ENCODE data around the gene TUBB4A.

TUBB4A gene

GRCh38 chr19:6472713-6473112, 29.4 kb downstream of the TUBB4A start:
- peaks cover 66% of the 10 kb centered on the region for H3K27me3 Mint-ChIP-seq (ENCODE audit: low read depth, poor library complexity)
- H3K36me3 Mint-ChIP-seq (ENCODE audit: low read depth) = no peaks in the 10 kb centered on the region
- no peak overlapping the region for H3K27ac Mint-ChIP-seq
- H3K4me1 Mint-ChIP-seq = peaks cover 10% of the 10 kb centered on the region
- TF ChIP-seq CTCF (IDR thresholded peaks at IDR 0.05) = no peak
- no peak overlapping the region for H3K4me3 Mint-ChIP-seq
- DNase-seq = no peak
- no peaks in the 10 kb centered on the region for H3K9me3 Mint-ChIP-seq

- Mint-ChIP-seq H3K27me3 (ENCODE audit: low read depth, poor library complexity) (peaks cover 69% of the 10 kb centered on the region), H3K36me3 (ENCODE audit: low read depth) (no peaks in the 10 kb centered on the region), H3K9me3 (no peaks in the 10 kb centered on the region), H3K4me3 (no peak overlapping the region), H3K4me1 (peaks cover 10% of the 10 kb centered on the region), H3K27ac (no peak overlapping the region)
- TF ChIP-seq CTCF (IDR thresholded peaks at IDR 0.05) = no peak
- DNase-seq = no peak
Observed at GRCh38 chr19:6471076-6471475, 31.0 kb downstream of the TUBB4A start.

GRCh38 chr19:6470173-6470572, 31.9 kb downstream of the TUBB4A start:
- Mint-ChIP-seq H3K4me3 (no peak overlapping the region), H3K4me1 (peaks cover 10% of the 10 kb centered on the region), H3K9me3 (no peaks in the 10 kb centered on the region), H3K27me3 (ENCODE audit: low read depth, poor library complexity) (peaks cover 69% of the 10 kb centered on the region), H3K27ac (no peak overlapping the region), H3K36me3 (ENCODE audit: low read depth) (no peaks in the 10 kb centered on the region)
- TF ChIP-seq CTCF (IDR thresholded peaks at IDR 0.05) = no peak
- no peak for DNase-seq

GRCh38 chr19:6467384-6467783, 34.7 kb downstream of the TUBB4A start:
- Mint-ChIP-seq H3K4me1 (peaks cover 10% of the 10 kb centered on the region), H3K4me3 (no peak overlapping the region), H3K27me3 (ENCODE audit: low read depth, poor library complexity) (peaks cover 72% of the 10 kb centered on the region), H3K36me3 (ENCODE audit: low read depth) (no peaks in the 10 kb centered on the region), H3K27ac (no peak overlapping the region), H3K9me3 (no peaks in the 10 kb centered on the region)
- no peak for TF ChIP-seq CTCF (IDR thresholded peaks at IDR 0.05)
- no peak for DNase-seq

- Mint-ChIP-seq H3K36me3 (ENCODE audit: low read depth) (no peaks in the 10 kb centered on the region), H3K9me3 (no peaks in the 10 kb centered on the region), H3K27ac (no peak overlapping the region), H3K4me1 (peaks cover 10% of the 10 kb centered on the region), H3K27me3 (ENCODE audit: low read depth, poor library complexity) (peaks cover 79% of the 10 kb centered on the region), H3K4me3 (no peak overlapping the region)
- no peak for TF ChIP-seq CTCF (IDR thresholded peaks at IDR 0.05)
- DNase-seq = no peak
Observed at GRCh38 chr19:6466526-6467248, 35.4 kb downstream of the TUBB4A start.

GRCh38 chr19:6465663-6466062, 36.4 kb downstream of the TUBB4A start:
- Mint-ChIP-seq H3K9me3 (no peaks in the 10 kb centered on the region), H3K27ac (no peak overlapping the region), H3K27me3 (ENCODE audit: low read depth, poor library complexity) (peaks cover 85% of the 10 kb centered on the region), H3K4me1 (peaks cover 11% of the 10 kb centered on the region), H3K36me3 (ENCODE audit: low read depth) (no peaks in the 10 kb centered on the region), H3K4me3 (no peak overlapping the region)
- no peak for DNase-seq
- no peak for TF ChIP-seq CTCF (IDR thresholded peaks at IDR 0.05)
